Mesenchymal stem cell (in vitro differentiated cells and primary cell): ENCODE results near the gene SIRPG.

Experiments used
- DNase-seq: peaks from one replicate; pipeline ENCODE4 v3.0.0-alpha.2; 2013
- H2AFZ ChIP-seq: one replicate; pipeline ENCODE4 v1.6.1; 2013; ENCODE audit warnings: low read depth, mild to moderate bottlenecking, control low read depth, inconsistent platforms, low read length, moderate library complexity
- H2AK5ac ChIP-seq: 2 replicates; pipeline ENCODE4 v1.6.1; 2013; ENCODE audit warnings: low read length, moderate library complexity, mild to moderate bottlenecking, inconsistent platforms; ENCODE audit not compliant: severe bottlenecking
- H2BK120ac ChIP-seq: one replicate; pipeline ENCODE4 v1.6.1; 2013; ENCODE audit warnings: low read depth, mild to moderate bottlenecking, inconsistent platforms, low read length, moderate library complexity
- H2BK12ac ChIP-seq, 2 experiments: one replicate each; pipeline ENCODE4 v1.6.1; 2013; ENCODE audit warnings: inconsistent platforms in 2 of 2, low read length in 2 of 2, mild to moderate bottlenecking in 2 of 2, moderate library complexity in 2 of 2, control low read depth in 1 of 2
- H2BK15ac ChIP-seq: one replicate; pipeline ENCODE4 v1.6.1; 2013; ENCODE audit warnings: mild to moderate bottlenecking, low read depth, inconsistent platforms; ENCODE audit not compliant: poor library complexity, severe bottlenecking
- H2BK5ac ChIP-seq: 2 replicates; pipeline ENCODE4 v1.6.1; 2013; ENCODE audit warnings: low read depth, mild to moderate bottlenecking, low read length, control low read depth, inconsistent platforms; ENCODE audit not compliant: poor library complexity, severe bottlenecking
- H3K14ac ChIP-seq, 2 experiments: one replicate each; pipeline ENCODE4 v1.6.1; 2013; ENCODE audit warnings: inconsistent platforms in 2 of 2, low read length in 2 of 2, control low read depth in 1 of 2, mild to moderate bottlenecking in 1 of 2, moderate library complexity in 1 of 2
- H3K18ac ChIP-seq, 2 experiments: one replicate each; pipeline ENCODE4 v1.6.1; 2013; ENCODE audit warnings: inconsistent platforms in 2 of 2, low read length in 2 of 2, control low read depth in 1 of 2, low read depth in 1 of 2, mild to moderate bottlenecking in 1 of 2
- H3K23ac ChIP-seq, 2 experiments: one replicate each; pipeline ENCODE4 v1.6.1; 2013; ENCODE audit warnings: inconsistent platforms in 2 of 2, low read length in 2 of 2, mild to moderate bottlenecking in 2 of 2, moderate library complexity in 2 of 2, control low read depth in 1 of 2
- H3K27ac ChIP-seq: 2 replicates; pipeline ENCODE4 v1.5.1; 2013; ENCODE audit warnings: mild to moderate bottlenecking, moderate library complexity, low read length, control low read depth, inconsistent platforms; ENCODE audit not compliant: poor library complexity, severe bottlenecking
- H3K27me3 ChIP-seq, 2 experiments: 2 replicates each; pipeline versions ENCODE4 v1.6.1 to v1.7.0; 2013; ENCODE audit warnings: low read length in 2 of 2, mild to moderate bottlenecking in 2 of 2, moderate library complexity in 2 of 2, control low read depth in 1 of 2, inconsistent platforms in 1 of 2; ENCODE audit not compliant: control insufficient read depth in 1 of 2, insufficient read depth in 1 of 2
- H3K36me3 ChIP-seq, 2 experiments: 2 replicates each; pipeline versions ENCODE4 v1.6.1 to v1.7.0; 2013; ENCODE audit warnings: low read length in 2 of 2, control low read depth in 1 of 2, inconsistent platforms in 1 of 2, low read depth in 1 of 2, mild to moderate bottlenecking in 1 of 2; ENCODE audit not compliant: insufficient read depth in 2 of 2, control insufficient read depth in 1 of 2
- H3K4ac ChIP-seq, 2 experiments: one replicate each; pipeline ENCODE4 v1.6.1; 2013; ENCODE audit warnings: inconsistent platforms in 2 of 2, low read length in 2 of 2, mild to moderate bottlenecking in 2 of 2, moderate library complexity in 2 of 2, control low read depth in 1 of 2, low read depth in 1 of 2
- H3K4me1 ChIP-seq: 2 replicates; pipeline ENCODE4 v1.6.1; 2013; ENCODE audit warnings: low read depth, low read length, control low read depth; ENCODE audit not compliant: control insufficient read depth, insufficient read depth
- H3K4me2 ChIP-seq: 2 replicates; pipeline ENCODE4 v1.6.1; 2013; ENCODE audit warnings: low read length, mild to moderate bottlenecking, inconsistent platforms; ENCODE audit not compliant: poor library complexity, severe bottlenecking
- H3K4me3 ChIP-seq, 2 experiments: 2 replicates each; pipeline versions ENCODE4 v1.5.1 to v1.7.0; 2013; ENCODE audit warnings: low read length in 2 of 2, mild to moderate bottlenecking in 2 of 2, control low read depth in 1 of 2, low read depth in 1 of 2; ENCODE audit not compliant: insufficient read depth in 1 of 2
- H3K79me1 ChIP-seq: replicated peaks from 2 replicates; pipeline ENCODE4 v1.6.1; 2013; ENCODE audit warnings: mild to moderate bottlenecking, control low read depth, low read length, inconsistent platforms; ENCODE audit not compliant: poor library complexity, severe bottlenecking
- H3K9ac ChIP-seq: 2 replicates; pipeline ENCODE4 v1.7.0; 2013; ENCODE audit warnings: mild to moderate bottlenecking, low read length, moderate library complexity
- H3K9me3 ChIP-seq: 2 replicates; pipeline ENCODE4 v1.7.0; 2013; ENCODE audit warnings: mild to moderate bottlenecking, low read length; ENCODE audit not compliant: control insufficient read depth
- H4K8ac ChIP-seq: one replicate; pipeline ENCODE4 v1.6.1; 2013; ENCODE audit warnings: inconsistent platforms, mild to moderate bottlenecking, low read length, moderate library complexity
- H4K91ac ChIP-seq: one replicate; pipeline ENCODE4 v1.6.1; 2013; ENCODE audit warnings: mild to moderate bottlenecking, low read length, inconsistent platforms
- WGBS: methylation state at CpG from one replicate; pipeline ENCODE4 v1.1.7; 2013; ENCODE audit warnings: mixed read lengths; 5-methylcytosine and 5-hydroxymethylcytosine counted together

Gene SIRPG

GRCh38 chr20:1694672-1695071 is 37.1 kb upstream of the SIRPG start:
- Histone ChIP-seq H2BK15ac (no peak overlapping the region), H3K23ac (no peak overlapping the region), H4K91ac (no peak overlapping the region), H3K9me3 (peaks cover 4% of the 10 kb centered on the region), H2BK12ac (no peak overlapping the region), H3K79me1 (no peaks in the 10 kb centered on the region), H3K4me1 (no peaks in the 10 kb centered on the region), H3K4ac (no peak overlapping the region), H2AFZ (no peak overlapping the region), H3K9ac (no peak overlapping the region), H3K36me3 (no peaks in the 10 kb centered on the region), H3K27ac (no peak overlapping the region), H2AK5ac (no peak overlapping the region), H3K14ac (no peak overlapping the region), H3K4me2 (no peak overlapping the region), H2BK120ac (no peak overlapping the region), H2BK5ac (no peak overlapping the region), H3K27me3 (peaks cover 5 to 41% of the 10 kb centered on the region in 2 experiments), H4K8ac (no peak overlapping the region), H3K18ac (no peak overlapping the region), H3K4me3 (no peak overlapping the region)
- WGBS: 68% methylated on average over 3 of the region's 3 CpGs
- no peak for DNase-seq

GRCh38 chr20:1693427-1693826 is 35.8 kb upstream of the SIRPG start:
- H3K4me2 ChIP-seq: no peak overlapping the region

GRCh38 chr20:1689721-1690120 is 32.1 kb upstream of the SIRPG start:
- WGBS: 67% methylated on average over 3 of the region's 3 CpGs
- H3K23ac ChIP-seq: no peak overlapping the region
- H3K4me1 ChIP-seq: peaks cover 2% of the 10 kb centered on the region
- H3K27me3 ChIP-seq: peaks cover 5 to 56% of the 10 kb centered on the region in 2 experiments
- H3K9me3 ChIP-seq: peaks cover 4% of the 10 kb centered on the region
- no peak overlapping the region for H2AFZ ChIP-seq
- no peak overlapping the region for H3K4me2 ChIP-seq
- H3K9ac ChIP-seq: no peak overlapping the region
- no peak overlapping the region for H4K8ac ChIP-seq
- H3K4ac ChIP-seq: no peak overlapping the region
- H4K91ac ChIP-seq: no peak overlapping the region
- no peak overlapping the region for H2BK120ac ChIP-seq
- H2BK12ac ChIP-seq: no peak overlapping the region
- H3K14ac ChIP-seq: no peak overlapping the region
- H3K79me1 ChIP-seq: no peaks in the 10 kb centered on the region
- H2BK15ac ChIP-seq: no peak overlapping the region
- no peak overlapping the region for H2AK5ac ChIP-seq
- no peak overlapping the region for H3K4me3 ChIP-seq
- H2BK5ac ChIP-seq: no peak overlapping the region
- H3K18ac ChIP-seq: no peak overlapping the region
- no peaks in the 10 kb centered on the region for H3K36me3 ChIP-seq
- no peak for DNase-seq
- H3K27ac ChIP-seq: no peak overlapping the region

More at GRCh38 chr20:1693427-1693826, 35.8 kb upstream of the SIRPG start:
- DNase-seq: no peak
- Histone ChIP-seq H3K9me3 (peaks cover 4% of the 10 kb centered on the region), H3K79me1 (no peaks in the 10 kb centered on the region), H3K27me3 (peaks cover 5 to 37% of the 10 kb centered on the region in 2 experiments), H2AK5ac (no peak overlapping the region), H3K36me3 (no peaks in the 10 kb centered on the region), H4K91ac (no peak overlapping the region), H4K8ac (no peak overlapping the region), H2BK15ac (no peak overlapping the region), H3K27ac (no peak overlapping the region), H2AFZ (no peak overlapping the region), H3K23ac (no peak overlapping the region), H2BK5ac (no peak overlapping the region), H2BK120ac (no peak overlapping the region), H3K4me1 (no peaks in the 10 kb centered on the region), H3K14ac (no peak overlapping the region), H3K4ac (no peak overlapping the region), H3K4me3 (no peak overlapping the region), H3K18ac (no peak overlapping the region), H3K9ac (no peak overlapping the region), H2BK12ac (no peak overlapping the region)
- WGBS: 52% methylated on average over 1 of the region's 1 CpG

GRCh38 chr20:1688886-1689538 is 31.4 kb upstream of the SIRPG start:
- no peak overlapping the region for H2BK5ac ChIP-seq
- no peak overlapping the region for H2BK12ac ChIP-seq
- H3K27me3 ChIP-seq: peaks cover 5 to 55% of the 10 kb centered on the region in 2 experiments
- H3K9ac ChIP-seq: no peak overlapping the region
- H3K18ac ChIP-seq: no peak overlapping the region
- no peak overlapping the region for H2BK120ac ChIP-seq
- no peak overlapping the region for H3K14ac ChIP-seq
- peaks cover 2% of the 10 kb centered on the region for H3K4me1 ChIP-seq
- H2AFZ ChIP-seq: no peak overlapping the region
- DNase-seq: no peak
- no peak overlapping the region for H4K91ac ChIP-seq
- H3K27ac ChIP-seq: no peak overlapping the region
- no peak overlapping the region for H3K4me2 ChIP-seq
- H2BK15ac ChIP-seq: no peak overlapping the region
- no peak overlapping the region for H2AK5ac ChIP-seq
- WGBS: 93% methylated on average over 2 of the region's 4 CpGs
- no peak overlapping the region for H4K8ac ChIP-seq
- no peak overlapping the region for H3K23ac ChIP-seq
- no peak overlapping the region for H3K4me3 ChIP-seq
- H3K4ac ChIP-seq: no peak overlapping the region
- H3K79me1 ChIP-seq: no peaks in the 10 kb centered on the region
- H3K36me3 ChIP-seq: no peaks in the 10 kb centered on the region
- H3K9me3 ChIP-seq: peaks cover 4% of the 10 kb centered on the region
